ENCODE measurements around the gene MAP7. TPM values are rescaled to one million over a fixed set of nuclear protein-coding genes. Genes with fewer than 3 reads are reported as not detected.

The MAP7 gene
- total and polyA plus RNA-seq, 2 donors (not counting 3 experiments of a cell fraction or from before 2014, with no cell fraction given), result 0.07 to 0.42 TPM

GRCh38 chr6:136465766-136466303 is 84.4 kb downstream of the MAP7 start:
- ChIA-PET CTCF (no interaction called here), POLR2A (no interaction called here)
- Histone ChIP-seq H3K4me2 (ENCODE audit: insufficient read depth, low read length) (no peak overlapping the region), H3K27ac (ENCODE audit: insufficient read depth, low read depth, low read length) (no peak overlapping the region), H3K9me1 (replicated peaks; ENCODE audit: control insufficient read depth, extremely low read depth, insufficient read depth, low read length) (no peaks in the 10 kb centered on the region), H3K9me3 (replicated peaks; ENCODE audit: control insufficient read depth, insufficient read depth, low read length) (no peaks in the 10 kb centered on the region), H2AFZ (ENCODE audit: low read depth, low read length) (no peak overlapping the region), H3K4me1 (ENCODE audit: control insufficient read depth, extremely low read depth, insufficient read depth, low read length) (no peaks in the 10 kb centered on the region), H4K20me1 (replicated peaks; ENCODE audit: control insufficient read depth, extremely low read depth, insufficient read depth, low read length) (no peaks in the 10 kb centered on the region), H3K79me2 (ENCODE audit: control insufficient read depth, insufficient read depth, low read length) (no peaks in the 10 kb centered on the region), H3K27me3 (ENCODE audit: control insufficient read depth in 2 of 2, insufficient read depth in 2 of 2, low read length in 2 of 2) (peaks cover 0 to 8% of the 10 kb centered on the region in 2 experiments), H3K4me3 (replicated peaks in 1 of 3; ENCODE audit: insufficient read depth in 1 of 3, low read depth in 1 of 3, low read length in 3 of 3) (no peak overlapping the region), H3K36me3 (ENCODE audit: control insufficient read depth in 2 of 2, extremely low read depth in 1 of 2, insufficient read depth in 2 of 2, low read length in 2 of 2) (no peaks in the 10 kb centered on the region), H3K9ac (replicated peaks; ENCODE audit: extremely low read depth, insufficient read depth, low read length) (no peak overlapping the region)
- no TSS peak for BruUV-seq (replicated peaks)
- intact Hi-C loops (cut with micrococcal nuclease) (no loop called here), dilution Hi-C loops (cut with MboI; ENCODE audit: extremely low pct_ligation_motif_present, low sequenced_read_pairs) (no loop called here)
- FAIRE-seq (no peak), DNase-seq (ENCODE audit: low read depth, low spot score) (no peak)
- TF ChIP-seq POLR2AphosphoS5 (IDR thresholded peaks at IDR 0.05; ENCODE audit: insufficient read depth, low read depth, low read length) (no peak), FOS (IDR thresholded peaks at IDR 0.05; ENCODE audit: borderline replicate concordance, insufficient read depth, low read length) (no peak), MAX (IDR thresholded peaks at IDR 0.05; ENCODE audit: insufficient read depth, insufficient read length) (no peak), POLR2A (IDR thresholded peaks at IDR 0.05; ENCODE audit: low read depth, low read length) (no peak), JUN (IDR thresholded peaks at IDR 0.05; ENCODE audit: borderline replicate concordance, insufficient read depth, insufficient read length, low read depth) (no peak), MYC (IDR thresholded peaks at IDR 0.05; ENCODE audit: low read depth, low read length) (no peak), GATA2 (IDR thresholded peaks at IDR 0.05; ENCODE audit: insufficient read depth, insufficient read length, low read depth, low read length) (no peak), EZH2 (IDR thresholded peaks at IDR 0.05; ENCODE audit: borderline replicate concordance, low read depth, low read length, severe bottlenecking) (no peak)

GRCh38 chr6:136464874-136465273 is 85.3 kb downstream of the MAP7 start:
- Histone ChIP-seq H4K20me1 (replicated peaks; ENCODE audit: control insufficient read depth, extremely low read depth, insufficient read depth, low read length) (no peaks in the 10 kb centered on the region), H3K27ac (ENCODE audit: insufficient read depth, low read depth, low read length) (no peak overlapping the region), H3K4me3 (replicated peaks in 1 of 3; ENCODE audit: insufficient read depth in 1 of 3, low read depth in 1 of 3, low read length in 3 of 3) (no peak overlapping the region), H3K27me3 (ENCODE audit: control insufficient read depth in 2 of 2, insufficient read depth in 2 of 2, low read length in 2 of 2) (peaks cover 0 to 8% of the 10 kb centered on the region in 2 experiments), H3K4me1 (ENCODE audit: control insufficient read depth, extremely low read depth, insufficient read depth, low read length) (no peaks in the 10 kb centered on the region), H3K4me2 (ENCODE audit: insufficient read depth, low read length) (no peak overlapping the region), H3K9me1 (replicated peaks; ENCODE audit: control insufficient read depth, extremely low read depth, insufficient read depth, low read length) (no peaks in the 10 kb centered on the region), H3K9ac (replicated peaks; ENCODE audit: extremely low read depth, insufficient read depth, low read length) (no peak overlapping the region), H3K36me3 (ENCODE audit: control insufficient read depth in 2 of 2, extremely low read depth in 1 of 2, insufficient read depth in 2 of 2, low read length in 2 of 2) (no peaks in the 10 kb centered on the region), H3K9me3 (replicated peaks; ENCODE audit: control insufficient read depth, insufficient read depth, low read length) (no peaks in the 10 kb centered on the region), H3K79me2 (ENCODE audit: control insufficient read depth, insufficient read depth, low read length) (no peaks in the 10 kb centered on the region), H2AFZ (ENCODE audit: low read depth, low read length) (no peak overlapping the region)
- intact Hi-C loops (cut with micrococcal nuclease), result no loop called here
- ChIA-PET POLR2A (no interaction called here), CTCF (no interaction called here)
- no TSS peak for BruUV-seq (replicated peaks)
- dilution Hi-C loops (cut with MboI; ENCODE audit: extremely low pct_ligation_motif_present, low sequenced_read_pairs), result no loop called here
- FAIRE-seq (no peak), DNase-seq (ENCODE audit: low read depth, low spot score) (no peak)
- TF ChIP-seq POLR2A (IDR thresholded peaks at IDR 0.05; ENCODE audit: low read depth, low read length), result no peak
- TF ChIP-seq FOS (IDR thresholded peaks at IDR 0.05; ENCODE audit: borderline replicate concordance, insufficient read depth, low read length), result no peak
- TF ChIP-seq POLR2AphosphoS5 (IDR thresholded peaks at IDR 0.05; ENCODE audit: insufficient read depth, low read depth, low read length), result no peak
- TF ChIP-seq CTCF (IDR thresholded peaks at IDR 0.05; ENCODE audit: extremely low read depth in 1 of 2, insufficient read depth in 1 of 2, low read depth in 1 of 2, low read length in 2 of 2), result no peak
- TF ChIP-seq JUN (IDR thresholded peaks at IDR 0.05; ENCODE audit: borderline replicate concordance, insufficient read depth, insufficient read length, low read depth), result no peak
- no peak for TF ChIP-seq MYC (IDR thresholded peaks at IDR 0.05; ENCODE audit: low read depth, low read length)
- TF ChIP-seq GATA2 (IDR thresholded peaks at IDR 0.05; ENCODE audit: insufficient read depth, insufficient read length, low read depth, low read length), result no peak
- no peak for TF ChIP-seq MAX (IDR thresholded peaks at IDR 0.05; ENCODE audit: insufficient read depth, insufficient read length)
